Measurements from ENCODE around the gene SEL1L3. TPM values are rescaled to one million over a fixed set of nuclear protein-coding genes. Genes with fewer than 3 reads are reported as not detected.

SEL1L3 gene
- total and polyA plus RNA-seq, 12 donors = 1.4 to 9.8 (median 3.5) TPM

GRCh38 chr4:25827897-25828296 is 34.9 kb downstream of the SEL1L3 start:
- Histone ChIP-seq H3K9me3 (no peaks in the 10 kb centered on the region), H3K36me3 (peaks cover 0 to 29% (median 0%) of the 10 kb centered on the region in 9 donors), H3K4me3 (no peak overlapping the region), H3K4me1 (peaks cover 0 to 13% (median 7%) of the 10 kb centered on the region in 9 donors), H3K27ac (no peak overlapping the region), H3K27me3 (no peaks in the 10 kb centered on the region)
- WGBS, 2 donors = 85 to 88% methylated on average over 4 of the region's 4 CpGs
- ATAC-seq = peak in 3 of 8 donors; percentile 9 to 21 (median 13)
- DNase-seq = no peak
- intact Hi-C loops (cut with DNase I) = no loop called here
- TF ChIP-seq CTCF (IDR thresholded peaks at IDR 0.05) = no peak

GRCh38 chr4:25827373-25827772 is 35.4 kb downstream of the SEL1L3 start:
- Histone ChIP-seq H3K27ac (no peak overlapping the region), H3K9me3 (no peaks in the 10 kb centered on the region), H3K27me3 (no peaks in the 10 kb centered on the region), H3K4me1 (peaks cover 0 to 13% (median 7%) of the 10 kb centered on the region in 9 donors), H3K4me3 (no peak overlapping the region), H3K36me3 (peaks cover 0 to 29% (median 0%) of the 10 kb centered on the region in 9 donors)
- no peak for TF ChIP-seq CTCF (IDR thresholded peaks at IDR 0.05)
- peak in 7 of 8 donors; percentile 39 to 82 (median 53) for ATAC-seq
- 41 to 59% methylated on average over 4 of the region's 4 CpGs for WGBS, 2 donors
- intact Hi-C loops (cut with DNase I) = no loop called here
- peak in 1 of 2 donors; percentile 16 for DNase-seq

GRCh38 chr4:25826074-25826752 is 36.6 kb downstream of the SEL1L3 start:
- intact Hi-C loops (cut with DNase I) = no loop called here
- no peak for TF ChIP-seq CTCF (IDR thresholded peaks at IDR 0.05)
- DNase-seq (no peak), ATAC-seq (no peak)
- no peak overlapping the region for H3K4me3 ChIP-seq
- no peaks in the 10 kb centered on the region for H3K9me3 ChIP-seq
- peaks cover 0 to 13% (median 7%) of the 10 kb centered on the region in 9 donors for H3K4me1 ChIP-seq
- peaks cover 0 to 30% (median 0%) of the 10 kb centered on the region in 9 donors for H3K36me3 ChIP-seq
- no peak overlapping the region for H3K27ac ChIP-seq
- H3K27me3 ChIP-seq = no peaks in the 10 kb centered on the region
- WGBS, 2 donors = 90 to 97% methylated on average over 10 of the region's 10 CpGs

GRCh38 chr4:25823632-25824031 is 39.2 kb downstream of the SEL1L3 start:
- TF ChIP-seq CTCF (IDR thresholded peaks at IDR 0.05) = no peak
- no peak overlapping the region for H3K27ac ChIP-seq
- intact Hi-C loops (cut with DNase I) = no loop called here
- peaks cover 0 to 13% (median 7%) of the 10 kb centered on the region in 9 donors for H3K4me1 ChIP-seq
- ATAC-seq (no peak), DNase-seq (no peak)
- no peaks in the 10 kb centered on the region for H3K27me3 ChIP-seq
- peaks cover 0 to 38% (median 0%) of the 10 kb centered on the region in 9 donors for H3K36me3 ChIP-seq
- 71 to 76% methylated on average over 7 of the region's 7 CpGs for WGBS, 2 donors
- H3K9me3 ChIP-seq = no peaks in the 10 kb centered on the region
- H3K4me3 ChIP-seq = no peak overlapping the region
